WTC11 (cell line): Measurements from ENCODE around the gene PDHA1.

Source experiments
- GABPB1 ChIP-seq: sonication (generic); formaldehyde crosslinking; IDR thresholded peaks from 2 replicates; pipeline ENCODE4 v1.8.1; 2023; ENCODE audit warnings: mild to moderate bottlenecking, missing genetic modification reagents
- JUN ChIP-seq: sonication (generic); formaldehyde crosslinking; IDR thresholded peaks from 2 replicates; pipeline ENCODE4 v1.8.0; 2023; ENCODE audit warnings: mild to moderate bottlenecking, missing genetic modification reagents
- SP1 ChIP-seq: sonication (generic); formaldehyde crosslinking; conservative IDR thresholded peaks from 2 replicates; pipeline ENCODE4 v1.8.1; 2022; ENCODE audit warnings: missing genetic modification reagents
- TF ChIP-seq, protein P1 (sequence below): sonication (generic); formaldehyde crosslinking; IDR thresholded peaks from 2 replicates; pipeline ENCODE4 v1.8.0; 2022; ENCODE audit warnings: missing genetic modification reagents

DNA sequence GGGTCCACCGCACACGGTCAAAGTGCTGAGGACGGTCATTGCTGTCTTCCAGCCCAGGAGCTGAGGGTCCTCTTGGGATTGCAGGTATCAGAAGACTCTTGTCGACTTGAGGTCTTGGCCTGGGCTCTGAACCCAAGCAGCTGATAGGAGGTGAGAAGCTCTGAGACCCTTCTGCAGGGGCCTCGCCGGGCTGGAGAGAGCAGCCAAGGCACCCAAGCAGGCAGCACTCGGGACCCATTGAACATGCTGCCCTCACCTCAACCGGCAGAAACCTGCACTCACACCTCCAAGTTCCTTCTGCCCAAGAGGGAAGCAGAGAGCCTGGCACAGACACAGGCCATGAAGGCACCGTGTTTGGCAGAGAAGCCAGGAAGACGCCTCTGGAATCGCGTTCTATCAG is 34.1 kb downstream of the PDHA1 start:
- TF ChIP-seq GABPB1 (CRISPR knock-in tag) (no peak), JUN (CRISPR knock-in tag) (no peak), SP1 (no peak)
- TF ChIP-seq, protein P1, sequence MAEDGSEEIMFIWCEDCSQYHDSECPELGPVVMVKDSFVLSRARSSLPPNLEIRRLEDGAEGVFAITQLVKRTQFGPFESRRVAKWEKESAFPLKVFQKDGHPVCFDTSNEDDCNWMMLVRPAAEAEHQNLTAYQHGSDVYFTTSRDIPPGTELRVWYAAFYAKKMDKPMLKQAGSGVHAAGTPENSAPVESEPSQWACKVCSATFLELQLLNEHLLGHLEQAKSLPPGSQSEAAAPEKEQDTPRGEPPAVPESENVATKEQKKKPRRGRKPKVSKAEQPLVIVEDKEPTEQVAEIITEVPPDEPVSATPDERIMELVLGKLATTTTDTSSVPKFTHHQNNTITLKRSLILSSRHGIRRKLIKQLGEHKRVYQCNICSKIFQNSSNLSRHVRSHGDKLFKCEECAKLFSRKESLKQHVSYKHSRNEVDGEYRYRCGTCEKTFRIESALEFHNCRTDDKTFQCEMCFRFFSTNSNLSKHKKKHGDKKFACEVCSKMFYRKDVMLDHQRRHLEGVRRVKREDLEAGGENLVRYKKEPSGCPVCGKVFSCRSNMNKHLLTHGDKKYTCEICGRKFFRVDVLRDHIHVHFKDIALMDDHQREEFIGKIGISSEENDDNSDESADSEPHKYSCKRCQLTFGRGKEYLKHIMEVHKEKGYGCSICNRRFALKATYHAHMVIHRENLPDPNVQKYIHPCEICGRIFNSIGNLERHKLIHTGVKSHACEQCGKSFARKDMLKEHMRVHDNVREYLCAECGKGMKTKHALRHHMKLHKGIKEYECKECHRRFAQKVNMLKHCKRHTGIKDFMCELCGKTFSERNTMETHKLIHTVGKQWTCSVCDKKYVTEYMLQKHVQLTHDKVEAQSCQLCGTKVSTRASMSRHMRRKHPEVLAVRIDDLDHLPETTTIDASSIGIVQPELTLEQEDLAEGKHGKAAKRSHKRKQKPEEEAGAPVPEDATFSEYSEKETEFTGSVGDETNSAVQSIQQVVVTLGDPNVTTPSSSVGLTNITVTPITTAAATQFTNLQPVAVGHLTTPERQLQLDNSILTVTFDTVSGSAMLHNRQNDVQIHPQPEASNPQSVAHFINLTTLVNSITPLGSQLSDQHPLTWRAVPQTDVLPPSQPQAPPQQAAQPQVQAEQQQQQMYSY (CRISPR knock-in tag), result no peak
